Left ventricle myocardium inferior (tissue), 1 donor: ENCODE data around the gene SLC9A8. TPM values are rescaled to one million over a fixed set of nuclear protein-coding genes. Genes with fewer than 3 reads are reported as not detected.

Experiments
- DNase-seq: peaks from one replicate; pipeline ENCODE4 v3.0.0-alpha.2; 2020
- H3K27ac ChIP-seq: fragments of 200-600 bp; replicated peaks from 2 replicates; pipeline ENCODE4 v1.8.0; 2021
- H3K27me3 ChIP-seq: fragments of 200-600 bp; 2 replicates; pipeline ENCODE4 v1.8.0; 2021; ENCODE audit warnings: low read depth
- H3K36me3 ChIP-seq: fragments of 200-600 bp; 2 replicates; pipeline ENCODE4 v1.8.0; 2021
- H3K4me1 ChIP-seq: fragments of 200-600 bp; 2 replicates; pipeline ENCODE4 v1.8.0; 2021
- H3K4me3 ChIP-seq: fragments of 200-600 bp; 2 replicates; pipeline ENCODE4 v1.8.0; 2021; ENCODE audit warnings: mild to moderate bottlenecking, moderate library complexity
- H3K9me3 ChIP-seq: fragments of 200-600 bp; replicated peaks from 2 replicates; pipeline ENCODE4 v1.8.0; 2021
- intact Hi-C: fragments of 100-400 bp; cut with micrococcal nuclease; formaldehyde crosslinking; loops from one replicate; pipeline ENCODE4 v1.11.0; 2022
- total RNA-seq: library from RNA; stranded (reverse); fragmentation: NEBNext Ultra II Directional; extraction: Animal tissue kit (Norgen Biotek cat#: 25700); gene quantifications from one replicate; pipeline ENCODE4 v1.2.1, GENCODE V29; 2021
- TF ChIP-seq, protein P1 (sequence below): fragments of 200-600 bp; IDR thresholded peaks from 2 replicates; pipeline ENCODE4 v1.8.0; 2021; ENCODE audit warnings: antibody characterized with exemption, mild to moderate bottlenecking, borderline replicate concordance
- donor health status: DM: no; HTN: yes; CAD: no; lungs with severe emphysema.

Gene SLC9A8
- total RNA-seq, 1 donor from 2014 or later, result 4.6 TPM

DNA sequence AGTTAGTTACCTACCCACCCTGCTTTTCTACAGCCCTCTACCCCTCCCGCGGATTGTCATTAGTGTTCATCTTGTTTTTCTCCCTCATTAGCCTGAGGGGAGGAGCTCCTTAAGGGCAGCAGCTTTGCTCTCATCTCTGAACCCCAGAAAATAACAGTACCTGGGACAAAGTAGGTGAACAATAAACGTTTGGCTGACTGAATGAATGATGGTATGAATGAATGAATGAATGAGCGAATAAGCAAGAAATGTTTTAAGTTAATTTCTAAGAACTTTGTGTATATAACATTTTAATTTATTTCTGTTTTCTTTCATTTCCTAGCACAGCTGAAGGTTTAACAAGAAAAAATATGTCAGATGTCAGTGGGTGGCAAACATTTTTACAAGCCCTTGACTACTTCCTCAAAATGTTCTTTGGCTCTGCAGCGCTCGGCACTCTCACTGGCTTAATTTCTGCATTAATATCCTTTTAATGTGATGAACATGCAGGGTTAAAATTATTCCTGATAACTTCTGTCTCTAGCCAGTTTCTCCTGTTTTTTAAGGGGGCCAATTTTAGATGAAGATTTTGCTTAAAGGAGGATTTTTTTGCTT, 50.1 kb downstream of the SLC9A8 start:
- intact Hi-C loops, result no loop called here
- DNase-seq, result no peak
- H3K27me3 ChIP-seq, result no peaks in the 10 kb centered on the region
- peaks cover 52% of the 10 kb centered on the region for H3K36me3 ChIP-seq
- no peak overlapping the region for H3K27ac ChIP-seq
- H3K4me3 ChIP-seq, result no peak overlapping the region
- H3K9me3 ChIP-seq, result no peaks in the 10 kb centered on the region
- H3K4me1 ChIP-seq, result peaks cover 14% of the 10 kb centered on the region
- TF ChIP-seq, protein P1, sequence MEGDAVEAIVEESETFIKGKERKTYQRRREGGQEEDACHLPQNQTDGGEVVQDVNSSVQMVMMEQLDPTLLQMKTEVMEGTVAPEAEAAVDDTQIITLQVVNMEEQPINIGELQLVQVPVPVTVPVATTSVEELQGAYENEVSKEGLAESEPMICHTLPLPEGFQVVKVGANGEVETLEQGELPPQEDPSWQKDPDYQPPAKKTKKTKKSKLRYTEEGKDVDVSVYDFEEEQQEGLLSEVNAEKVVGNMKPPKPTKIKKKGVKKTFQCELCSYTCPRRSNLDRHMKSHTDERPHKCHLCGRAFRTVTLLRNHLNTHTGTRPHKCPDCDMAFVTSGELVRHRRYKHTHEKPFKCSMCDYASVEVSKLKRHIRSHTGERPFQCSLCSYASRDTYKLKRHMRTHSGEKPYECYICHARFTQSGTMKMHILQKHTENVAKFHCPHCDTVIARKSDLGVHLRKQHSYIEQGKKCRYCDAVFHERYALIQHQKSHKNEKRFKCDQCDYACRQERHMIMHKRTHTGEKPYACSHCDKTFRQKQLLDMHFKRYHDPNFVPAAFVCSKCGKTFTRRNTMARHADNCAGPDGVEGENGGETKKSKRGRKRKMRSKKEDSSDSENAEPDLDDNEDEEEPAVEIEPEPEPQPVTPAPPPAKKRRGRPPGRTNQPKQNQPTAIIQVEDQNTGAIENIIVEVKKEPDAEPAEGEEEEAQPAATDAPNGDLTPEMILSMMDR, result no peak

- TF ChIP-seq, protein P1, result no peak
Measured at GRCh38 chr20:49863666-49864065, 51.0 kb downstream of the SLC9A8 start.

DNA sequence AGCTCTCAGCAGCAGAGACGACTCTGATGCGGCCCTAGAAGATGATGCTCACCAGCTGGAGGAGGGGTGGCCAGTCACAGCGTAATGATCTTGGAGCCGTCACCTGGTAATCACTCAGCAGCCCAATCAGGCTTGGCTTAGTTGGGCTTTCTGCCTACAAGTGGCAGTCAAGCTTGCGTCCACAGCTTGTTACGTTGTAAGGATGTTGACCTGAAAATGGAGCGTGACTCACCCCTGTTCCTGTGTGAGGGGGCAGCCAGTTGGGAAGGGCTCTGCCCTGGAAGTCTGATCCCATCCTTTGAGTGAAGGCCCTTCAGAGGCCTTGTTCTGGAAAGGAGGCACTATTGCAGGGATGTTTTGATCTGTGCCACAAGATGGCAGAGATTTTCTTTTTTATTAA, 52.9 kb downstream of the SLC9A8 start:
- intact Hi-C loops, result no loop called here
- TF ChIP-seq, protein P1, result no peak
- no peak for DNase-seq
- no peak overlapping the region for H3K4me3 ChIP-seq
- H3K27me3 ChIP-seq, result no peaks in the 10 kb centered on the region
- H3K27ac ChIP-seq, result no peak overlapping the region
- peaks cover 60% of the 10 kb centered on the region for H3K36me3 ChIP-seq
- no peaks in the 10 kb centered on the region for H3K4me1 ChIP-seq
- H3K9me3 ChIP-seq, result no peaks in the 10 kb centered on the region

More at GRCh38 chr20:49863666-49864065, 51.0 kb downstream of the SLC9A8 start:
- Histone ChIP-seq H3K36me3 (peaks cover 55% of the 10 kb centered on the region), H3K27me3 (no peaks in the 10 kb centered on the region), H3K27ac (no peak overlapping the region), H3K9me3 (no peaks in the 10 kb centered on the region), H3K4me3 (no peak overlapping the region), H3K4me1 (peaks cover 5% of the 10 kb centered on the region)
- intact Hi-C loops, result no loop called here
- no peak for DNase-seq

- TF ChIP-seq, protein P1, result no peak
- H3K36me3 ChIP-seq, result peaks cover 60% of the 10 kb centered on the region
- no peak for DNase-seq
- H3K4me1 ChIP-seq, result no peaks in the 10 kb centered on the region
- no peaks in the 10 kb centered on the region for H3K9me3 ChIP-seq
- no peak overlapping the region for H3K4me3 ChIP-seq
- intact Hi-C loops, result no loop called here
- no peaks in the 10 kb centered on the region for H3K27me3 ChIP-seq
- H3K27ac ChIP-seq, result no peak overlapping the region
Measured at GRCh38 chr20:49866051-49866450, 53.4 kb downstream of the SLC9A8 start.

- intact Hi-C loops, result no loop called here
- H3K36me3 ChIP-seq, result peaks cover 56% of the 10 kb centered on the region
- no peaks in the 10 kb centered on the region for H3K4me1 ChIP-seq
- TF ChIP-seq, protein P1, result no peak
- H3K27ac ChIP-seq, result no peak overlapping the region
- H3K4me3 ChIP-seq, result no peak overlapping the region
- no peaks in the 10 kb centered on the region for H3K9me3 ChIP-seq
- no peaks in the 10 kb centered on the region for H3K27me3 ChIP-seq
- no peak for DNase-seq
Measured at GRCh38 chr20:49867453-49868215, 55.0 kb downstream of the SLC9A8 start.
